ENCODE measurements around the gene CYP2S1.

DNA sequence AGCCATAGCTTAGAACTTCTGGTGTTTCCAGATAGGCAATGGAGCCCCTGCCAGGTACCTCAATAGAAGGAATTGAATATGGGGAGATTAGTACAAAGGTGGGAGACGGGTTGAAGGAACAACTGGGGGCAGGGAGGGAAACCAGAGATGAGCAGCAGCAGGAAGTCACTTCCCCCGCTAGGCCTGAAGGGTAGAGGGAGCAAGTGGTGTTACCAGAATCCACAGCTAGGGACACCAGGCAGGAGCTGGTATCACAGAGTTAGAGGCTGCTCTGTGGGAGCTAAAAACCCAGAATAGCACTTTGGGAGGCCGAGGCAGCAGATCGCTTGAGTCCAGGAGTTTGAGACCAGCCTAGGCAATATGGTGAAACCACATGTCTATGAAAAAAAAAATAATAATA is 55.9 kb downstream of the CYP2S1 start:
- TF ChIP-seq POLR2A (IDR thresholded peaks at IDR 0.05) = no peak
- TF ChIP-seq, protein P1, sequence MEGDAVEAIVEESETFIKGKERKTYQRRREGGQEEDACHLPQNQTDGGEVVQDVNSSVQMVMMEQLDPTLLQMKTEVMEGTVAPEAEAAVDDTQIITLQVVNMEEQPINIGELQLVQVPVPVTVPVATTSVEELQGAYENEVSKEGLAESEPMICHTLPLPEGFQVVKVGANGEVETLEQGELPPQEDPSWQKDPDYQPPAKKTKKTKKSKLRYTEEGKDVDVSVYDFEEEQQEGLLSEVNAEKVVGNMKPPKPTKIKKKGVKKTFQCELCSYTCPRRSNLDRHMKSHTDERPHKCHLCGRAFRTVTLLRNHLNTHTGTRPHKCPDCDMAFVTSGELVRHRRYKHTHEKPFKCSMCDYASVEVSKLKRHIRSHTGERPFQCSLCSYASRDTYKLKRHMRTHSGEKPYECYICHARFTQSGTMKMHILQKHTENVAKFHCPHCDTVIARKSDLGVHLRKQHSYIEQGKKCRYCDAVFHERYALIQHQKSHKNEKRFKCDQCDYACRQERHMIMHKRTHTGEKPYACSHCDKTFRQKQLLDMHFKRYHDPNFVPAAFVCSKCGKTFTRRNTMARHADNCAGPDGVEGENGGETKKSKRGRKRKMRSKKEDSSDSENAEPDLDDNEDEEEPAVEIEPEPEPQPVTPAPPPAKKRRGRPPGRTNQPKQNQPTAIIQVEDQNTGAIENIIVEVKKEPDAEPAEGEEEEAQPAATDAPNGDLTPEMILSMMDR (IDR thresholded peaks at IDR 0.05) = no peak

Data from prostate gland (tissue), 2 donors.